Immature natural killer cell (primary cell): ENCODE measurements around the gene MRPS5. TPM values are rescaled to one million over a fixed set of nuclear protein-coding genes. Genes with fewer than 3 reads are reported as not detected.

Source experiments
- DNase-seq, 3 donors: peaks; one replicate each; pipeline ENCODE4 v3.0.0; 2022; ENCODE audit warnings: mixed read lengths in 1 of 3
- H3K27ac Mint-ChIP-seq, 6 donors: one replicate each; pipeline ENCODE4 v1.8.0; 2020; ENCODE audit warnings: mixed read lengths in 6 of 6, mild to moderate bottlenecking in 5 of 6, inconsistent platforms in 4 of 6, moderate library complexity in 3 of 6
- H3K27me3 Mint-ChIP-seq, 3 donors: one replicate each; pipeline ENCODE4 v1.8.0; 2020 to 2021; ENCODE audit warnings: low read depth in 3 of 3, mild to moderate bottlenecking in 3 of 3, mixed read lengths in 3 of 3, moderate library complexity in 3 of 3, inconsistent platforms in 1 of 3
- H3K36me3 Mint-ChIP-seq, 3 donors: one replicate each; pipeline ENCODE4 v1.8.0; 2020; ENCODE audit warnings: mixed read lengths in 3 of 3, inconsistent platforms in 2 of 3, mild to moderate bottlenecking in 2 of 3
- H3K4me1 Mint-ChIP-seq, 2 donors: one replicate each; pipeline ENCODE4 v1.8.0; 2020; ENCODE audit warnings: inconsistent platforms in 2 of 2, mild to moderate bottlenecking in 2 of 2, mixed read lengths in 2 of 2, moderate library complexity in 1 of 2
- H3K4me3 Mint-ChIP-seq, 5 donors: one replicate each; pipeline ENCODE4 v1.8.0; 2020; ENCODE audit warnings: mild to moderate bottlenecking in 5 of 5, mixed read lengths in 5 of 5, inconsistent platforms in 3 of 5, moderate library complexity in 3 of 5
- H3K9me3 Mint-ChIP-seq, 6 donors: one replicate each; pipeline ENCODE4 v1.8.0; 2020; ENCODE audit warnings: mild to moderate bottlenecking in 6 of 6, mixed read lengths in 6 of 6, inconsistent platforms in 4 of 6, moderate library complexity in 3 of 6
- polyA plus RNA-seq, 3 donors: library from polyadenylated mRNA; unstranded; fragments of 300-500 nt; fragmentation: Illumina TruSeq; gene quantifications; one replicate each; pipeline ENCODE4 v1.2.3, GENCODE V29; 2021

Gene MRPS5
- polyA plus RNA-seq, 3 donors from 2014 or later = 26.9 to 35.0 (median 30.5) TPM

DNA sequence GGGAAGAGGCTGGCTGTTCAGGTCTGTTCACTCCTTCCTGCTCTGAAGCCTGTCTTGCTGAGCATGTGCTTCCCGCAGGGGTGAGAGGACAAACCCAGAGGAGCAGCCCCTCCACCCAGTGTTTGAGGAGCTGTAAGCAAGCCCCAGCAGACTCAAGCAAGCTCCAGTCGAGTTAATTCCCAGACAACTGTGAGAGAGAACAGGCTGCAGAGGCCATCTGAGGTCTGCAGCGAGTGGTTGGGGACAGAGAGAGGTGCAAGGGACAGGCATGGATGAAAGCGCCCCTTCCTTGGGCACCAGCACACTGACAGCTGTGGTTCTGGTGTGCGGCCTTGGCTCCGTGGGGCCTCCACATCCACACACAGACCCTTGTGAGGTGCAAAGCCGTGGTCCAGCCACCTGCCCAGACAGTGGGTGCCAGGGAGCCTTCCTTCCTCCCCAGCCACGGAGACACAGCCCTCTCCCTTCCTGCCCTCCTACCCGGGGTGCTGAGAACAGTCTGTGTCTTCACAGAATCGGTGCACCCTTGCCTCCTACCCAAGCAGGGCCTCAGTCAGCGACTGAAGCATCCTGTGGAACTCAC is 59.9 kb downstream of the MRPS5 start:
- Mint-ChIP-seq H3K4me3 (no peak overlapping the region), H3K27ac (no peak overlapping the region), H3K27me3 (peaks cover 0 to 5% (median 3%) of the 10 kb centered on the region in 3 donors), H3K36me3 (no peaks in the 10 kb centered on the region), H3K9me3 (no peaks in the 10 kb centered on the region), H3K4me1 (no peaks in the 10 kb centered on the region)
- no peak for DNase-seq

DNA sequence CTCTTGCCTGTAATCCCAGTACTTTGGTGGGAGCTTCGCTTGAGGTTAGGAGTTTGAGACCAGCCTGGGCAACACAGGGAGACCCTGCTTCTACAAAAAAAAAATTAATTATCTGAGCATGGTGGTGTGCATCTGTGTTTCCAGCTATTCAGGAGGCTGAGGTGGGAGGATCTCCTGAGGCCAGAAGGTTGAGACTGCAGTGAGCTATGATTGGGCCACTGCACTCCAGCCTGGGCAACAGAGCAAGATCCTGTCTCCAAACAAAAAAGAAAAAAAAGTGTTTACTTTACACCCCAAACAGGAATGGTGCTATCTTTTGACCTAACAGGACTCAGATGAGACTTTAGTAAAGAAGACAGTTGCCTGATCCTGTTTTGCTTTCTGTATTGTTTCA is 60.5 kb downstream of the MRPS5 start:
- Mint-ChIP-seq H3K36me3 (no peaks in the 10 kb centered on the region), H3K27me3 (peaks cover 0 to 5% (median 2%) of the 10 kb centered on the region in 3 donors), H3K9me3 (no peaks in the 10 kb centered on the region), H3K4me1 (no peaks in the 10 kb centered on the region), H3K27ac (no peak overlapping the region), H3K4me3 (no peak overlapping the region)
- DNase-seq = no peak

DNA sequence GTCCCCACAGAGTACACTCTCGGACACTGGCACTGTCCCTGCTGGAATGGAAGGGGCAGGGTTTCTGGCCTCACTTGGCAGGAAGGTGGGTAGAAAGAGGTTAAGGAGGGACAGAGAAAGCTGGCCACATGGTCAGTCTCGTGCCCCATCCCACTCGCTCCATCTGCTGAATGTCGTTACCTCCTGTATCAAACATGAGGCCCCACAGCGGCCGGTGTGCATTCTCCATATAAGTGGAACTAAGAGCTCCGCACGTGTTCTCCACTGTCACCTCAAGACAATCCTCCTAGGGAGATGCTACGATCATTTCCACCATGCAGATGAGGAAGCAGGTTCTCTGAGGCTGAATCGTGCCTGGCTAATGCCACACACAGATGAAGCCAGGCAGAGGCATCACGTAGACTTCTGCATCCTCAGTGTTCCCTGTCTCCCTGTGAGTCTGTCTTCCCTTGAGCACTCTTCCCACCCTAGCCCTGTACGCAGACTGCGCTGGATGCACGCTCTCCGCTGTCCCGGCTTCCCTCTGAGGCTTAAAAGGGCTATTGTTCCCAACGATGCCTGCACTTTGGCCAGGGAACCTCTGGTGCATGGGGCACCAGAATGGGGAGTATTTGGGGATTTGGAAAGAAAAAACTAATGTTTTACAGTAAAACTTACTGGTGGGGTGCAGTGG is 61.0 kb downstream of the MRPS5 start:
- Mint-ChIP-seq H3K36me3 (no peaks in the 10 kb centered on the region), H3K4me1 (no peaks in the 10 kb centered on the region), H3K27me3 (peaks cover 0 to 5% (median 2%) of the 10 kb centered on the region in 3 donors), H3K4me3 (no peak overlapping the region), H3K27ac (no peak overlapping the region), H3K9me3 (no peaks in the 10 kb centered on the region)
- DNase-seq = no peak

GRCh38 chr2:95059656-95060370 is 61.8 kb downstream of the MRPS5 start:
- Mint-ChIP-seq H3K27ac (no peak overlapping the region), H3K4me3 (no peak overlapping the region), H3K9me3 (no peaks in the 10 kb centered on the region), H3K4me1 (no peaks in the 10 kb centered on the region), H3K27me3 (peaks cover 0 to 4% (median 3%) of the 10 kb centered on the region in 3 donors), H3K36me3 (no peaks in the 10 kb centered on the region)
- no peak for DNase-seq

DNA sequence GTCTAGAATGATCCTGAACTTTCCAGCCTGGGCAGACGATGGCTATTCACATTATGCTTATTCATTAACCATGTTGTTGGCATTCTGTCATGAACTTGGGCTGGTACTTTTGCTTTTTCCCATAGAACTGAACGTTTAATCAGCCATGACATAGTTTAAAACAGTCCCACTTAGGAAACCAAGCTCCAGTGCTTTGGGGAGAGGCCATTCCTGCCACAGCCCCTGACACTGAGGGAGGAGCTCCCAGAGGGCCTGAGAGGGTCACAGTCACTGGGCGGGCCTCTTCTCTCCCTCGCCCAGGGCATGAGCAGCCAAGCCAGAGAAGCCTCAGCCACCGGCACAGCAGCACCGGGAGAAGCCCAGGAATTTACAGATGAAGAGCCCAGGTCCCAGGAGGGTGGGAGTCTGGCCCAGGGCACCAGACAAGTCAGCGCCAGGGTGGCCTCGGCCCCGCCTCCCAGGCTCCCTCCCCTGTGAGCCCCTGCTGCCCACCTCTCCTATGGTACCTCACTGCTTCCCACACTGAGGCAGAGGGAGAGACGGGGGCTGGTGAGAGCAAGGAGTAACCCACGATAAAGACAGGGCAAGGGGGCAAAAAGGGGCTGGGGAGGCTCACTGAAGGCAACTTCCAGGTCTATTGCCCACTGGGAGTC is 62.5 kb downstream of the MRPS5 start:
- peaks cover 0 to 3% (median 0%) of the 10 kb centered on the region in 3 donors for H3K27me3 Mint-ChIP-seq

DNA sequence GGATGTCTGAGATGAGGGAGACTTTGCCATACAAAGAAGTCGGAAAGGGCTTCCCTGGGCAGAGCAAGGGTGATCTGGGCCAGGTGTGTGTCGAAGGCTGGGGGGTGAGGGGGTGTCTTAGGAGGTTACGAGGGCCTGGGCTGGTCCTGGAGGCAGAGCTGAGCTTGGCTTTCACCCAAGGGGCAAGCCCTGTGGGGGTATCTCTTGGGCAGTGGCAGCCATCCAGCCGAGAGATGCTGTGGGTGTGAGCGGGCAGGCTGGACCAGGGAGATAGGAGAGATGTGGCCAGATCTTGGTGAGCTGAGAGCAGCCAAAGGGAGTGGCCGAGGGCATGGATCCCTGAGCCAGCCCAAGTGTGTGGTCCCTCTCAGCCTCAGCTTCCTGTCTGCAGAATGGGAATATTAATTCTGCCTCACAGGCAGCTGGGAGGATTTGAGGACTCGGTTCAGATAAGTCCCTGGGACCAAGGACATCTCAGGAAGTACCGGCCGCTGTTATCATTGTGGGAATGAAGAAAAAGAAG is 63.1 kb downstream of the MRPS5 start:
- Mint-ChIP-seq H3K27ac (no peak overlapping the region), H3K4me3 (no peak overlapping the region), H3K9me3 (no peaks in the 10 kb centered on the region), H3K4me1 (no peaks in the 10 kb centered on the region), H3K27me3 (peaks cover 0 to 3% (median 0%) of the 10 kb centered on the region in 3 donors), H3K36me3 (no peaks in the 10 kb centered on the region)
- no peak for DNase-seq

More for the DNA sequence above, 62.5 kb downstream of the MRPS5 start:
- H3K27ac Mint-ChIP-seq = no peak overlapping the region
- H3K4me3 Mint-ChIP-seq = no peak overlapping the region
- no peak for DNase-seq
- no peaks in the 10 kb centered on the region for H3K36me3 Mint-ChIP-seq
- no peaks in the 10 kb centered on the region for H3K9me3 Mint-ChIP-seq
- H3K4me1 Mint-ChIP-seq = no peaks in the 10 kb centered on the region

GRCh38 chr2:95057535-95058370 is 63.9 kb downstream of the MRPS5 start:
- Mint-ChIP-seq H3K4me3 (no peak overlapping the region), H3K4me1 (no peaks in the 10 kb centered on the region), H3K27me3 (peaks cover 0 to 3% (median 0%) of the 10 kb centered on the region in 3 donors), H3K36me3 (no peaks in the 10 kb centered on the region), H3K9me3 (no peaks in the 10 kb centered on the region), H3K27ac (no peak overlapping the region)
- DNase-seq = no peak

GRCh38 chr2:95056461-95057459 is 64.8 kb downstream of the MRPS5 start:
- Mint-ChIP-seq H3K4me3 (no peak overlapping the region), H3K9me3 (no peaks in the 10 kb centered on the region), H3K4me1 (no peaks in the 10 kb centered on the region), H3K36me3 (no peaks in the 10 kb centered on the region), H3K27me3 (peaks cover 0 to 2% (median 0%) of the 10 kb centered on the region in 3 donors), H3K27ac (no peak overlapping the region)
- no peak for DNase-seq

- Mint-ChIP-seq H3K27me3 (peaks cover 0 to 2% (median 0%) of the 10 kb centered on the region in 3 donors), H3K4me3 (no peak overlapping the region), H3K36me3 (no peaks in the 10 kb centered on the region), H3K27ac (no peak overlapping the region), H3K4me1 (no peaks in the 10 kb centered on the region), H3K9me3 (no peaks in the 10 kb centered on the region)
- no peak for DNase-seq
Observed at GRCh38 chr2:95056044-95056443, 65.6 kb downstream of the MRPS5 start.

DNA sequence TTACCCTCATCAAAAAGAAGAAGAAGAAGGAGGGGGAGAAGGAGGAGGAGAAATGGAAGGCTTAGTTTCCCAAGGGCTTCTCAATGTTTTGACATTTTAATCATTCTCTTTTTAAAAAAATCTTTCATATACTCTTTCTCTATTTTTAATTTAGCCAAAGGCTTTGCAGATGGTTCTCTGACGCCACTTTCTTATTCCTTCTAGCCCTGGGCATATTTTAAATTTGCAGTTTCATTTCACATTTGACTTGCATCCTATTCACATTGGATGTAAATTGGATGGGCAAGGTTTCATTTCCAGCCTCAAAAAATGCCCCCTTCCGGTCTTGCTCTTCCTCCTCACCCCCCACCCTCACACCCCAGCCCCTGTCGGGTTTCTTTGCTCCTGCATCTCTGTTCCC is 66.3 kb downstream of the MRPS5 start:
- peaks cover 0 to 2% (median 0%) of the 10 kb centered on the region in 3 donors for H3K27me3 Mint-ChIP-seq
- H3K36me3 Mint-ChIP-seq = no peaks in the 10 kb centered on the region
- no peak for DNase-seq
- H3K27ac Mint-ChIP-seq = no peak overlapping the region
- H3K4me3 Mint-ChIP-seq = no peak overlapping the region
- H3K4me1 Mint-ChIP-seq = no peaks in the 10 kb centered on the region
- H3K9me3 Mint-ChIP-seq = no peaks in the 10 kb centered on the region

- Mint-ChIP-seq H3K4me3 (no peak overlapping the region), H3K27me3 (peaks cover 0 to 2% (median 0%) of the 10 kb centered on the region in 3 donors), H3K36me3 (no peaks in the 10 kb centered on the region), H3K27ac (no peak overlapping the region), H3K4me1 (no peaks in the 10 kb centered on the region), H3K9me3 (no peaks in the 10 kb centered on the region)
- DNase-seq = no peak
Observed at GRCh38 chr2:95054016-95054415, 67.6 kb downstream of the MRPS5 start.

DNA sequence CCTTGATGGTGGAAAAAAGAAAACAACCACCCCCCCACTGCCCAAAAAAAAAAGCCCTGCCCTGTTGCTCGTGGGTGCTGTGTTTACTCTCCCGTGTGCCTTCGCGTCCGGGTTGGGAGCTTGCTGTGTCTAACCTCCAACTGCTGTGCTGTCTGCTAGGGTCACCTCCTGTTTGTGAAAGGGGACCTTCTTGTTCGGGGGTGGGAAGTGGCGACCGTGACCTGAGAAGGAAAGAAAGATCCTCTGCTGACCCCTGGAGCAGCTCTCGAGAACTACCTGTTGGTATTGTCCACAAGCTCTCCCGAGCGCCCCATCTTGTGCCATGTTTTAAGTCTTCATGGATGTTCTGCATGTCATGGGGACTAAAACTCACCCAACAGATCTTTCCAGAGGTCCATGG is 68.1 kb downstream of the MRPS5 start:
- H3K4me1 Mint-ChIP-seq = no peaks in the 10 kb centered on the region
- no peak overlapping the region for H3K4me3 Mint-ChIP-seq
- peaks cover 0 to 2% (median 0%) of the 10 kb centered on the region in 3 donors for H3K27me3 Mint-ChIP-seq
- H3K36me3 Mint-ChIP-seq = no peaks in the 10 kb centered on the region
- no peaks in the 10 kb centered on the region for H3K9me3 Mint-ChIP-seq
- no peak overlapping the region for H3K27ac Mint-ChIP-seq
- no peak for DNase-seq
